ENCODE results near the gene SFMBT1. TPM values are rescaled to one million over a fixed set of nuclear protein-coding genes. Genes with fewer than 3 reads are reported as not detected.

The SFMBT1 gene
- total and polyA plus RNA-seq, 9 of the 15 experiments (the other 6 are each of a cell fraction or from before 2014, with no cell fraction given) = 0.76 to 6.6 (median 3.6) TPM

- TF ChIP-seq CTCF (IDR thresholded peaks at IDR 0.05 in 2 of 3, conservative IDR thresholded peaks at IDR 0.05 in 1 of 3; ENCODE audit: insufficient read depth in 2 of 3, low read depth in 1 of 3, low read length in 3 of 3) = no peak
- TF ChIP-seq NCOR1 (IDR thresholded peaks at IDR 0.05) = no peak
- TF ChIP-seq SMARCA5 (IDR thresholded peaks at IDR 0.05) = no peak
- TF ChIP-seq HES1 (IDR thresholded peaks at IDR 0.05; ENCODE audit: low read depth) = no peak
- no peak for TF ChIP-seq ZFP36 (IDR thresholded peaks at IDR 0.05; ENCODE audit: low read depth, low read length, partially characterized antibody)
- no peak for TF ChIP-seq ARID2 (IDR thresholded peaks at IDR 0.05)
- TF ChIP-seq FOXA1 (IDR thresholded peaks at IDR 0.05; ENCODE audit: borderline replicate concordance) = no peak
- no peak for TF ChIP-seq HNRNPH1 (optimal IDR thresholded peaks at IDR 0.05; ENCODE audit: low read depth, low read length)
- no peak for TF ChIP-seq RAD21 (CRISPR knock-in tag; conservative IDR thresholded peaks at IDR 0.05 in 1 of 2, IDR thresholded peaks at IDR 0.05 in 1 of 2)
Measured at GRCh38 chr3:53051929-53052328, 6.1 kb upstream of the SFMBT1 start (continued).

- intact Hi-C loops (cut with micrococcal nuclease) (no loop called here), in situ Hi-C loops (cut with MboI) (no loop called here)
- H2AFZ ChIP-seq (ENCODE audit: low read depth, low read length) = no peak overlapping the region
- H3K9me1 ChIP-seq (ENCODE audit: control insufficient read depth, insufficient read depth, low read length) = no peaks in the 10 kb centered on the region
- H3K27me3 ChIP-seq (ENCODE audit: control insufficient read depth in 2 of 2, insufficient read depth in 2 of 2, low read length in 2 of 2) = no peaks in the 10 kb centered on the region
- DNase-seq (ENCODE audit: extremely low read depth in 1 of 4, low spot score in 3 of 4) = no peak
- BruUV-seq (replicated peaks) = no TSS peak
- no peak overlapping the region for H3K4me2 ChIP-seq (ENCODE audit: insufficient read depth, low read length)
- H3K79me2 ChIP-seq (ENCODE audit: control insufficient read depth, insufficient read depth, low read length) = no peaks in the 10 kb centered on the region
- ATAC-seq = no peak
- H3K9ac ChIP-seq (ENCODE audit: insufficient read depth in 1 of 2, low read depth in 2 of 2, low read length in 2 of 2) = no peak overlapping the region
- POLR2A ChIA-PET = no interaction called here
- WGBS (ENCODE audit: insufficient coverage, low coverage, missing lambda C conversion rate) = 59% methylated on average over 8 of the region's 8 CpGs
- no peaks in the 10 kb centered on the region for H3K9me3 ChIP-seq (replicated peaks; ENCODE audit: control insufficient read depth, insufficient read depth, low read depth, low read length)
- H3K4me1 ChIP-seq (replicated peaks in 1 of 2; ENCODE audit: control insufficient read depth in 2 of 2, insufficient read depth in 2 of 2, low read length in 2 of 2) = peaks cover 3 to 12% of the 10 kb centered on the region in 2 experiments; a peak in 4 of 5 replicates
- no peak overlapping the region for H3K4me3 ChIP-seq
- no peaks in the 10 kb centered on the region for H4K20me1 ChIP-seq (replicated peaks; ENCODE audit: control insufficient read depth, insufficient read depth, low read length)
- H3K27ac ChIP-seq (ENCODE audit: extremely low read depth, low read depth, low read length) = no peak overlapping the region
- H3K36me3 ChIP-seq (ENCODE audit: control insufficient read depth, insufficient read depth, low read length) = no peaks in the 10 kb centered on the region
- no peak for FAIRE-seq
- CTCF ChIA-PET (ENCODE audit: low intra/inter-chr PET ratio) = no interaction called here
- TF ChIP-seq CUX1 (CRISPR knock-in tag; IDR thresholded peaks at IDR 0.05) (no peak), STAT6 (CRISPR knock-in tag; IDR thresholded peaks at IDR 0.05) (no peak)
Measured at GRCh38 chr3:53049987-53050386, 4.1 kb upstream of the SFMBT1 start.

Data from K562 (cell line).